Spinal cord (tissue), 10 donors: Measurements from ENCODE around the gene DCLK1. TPM values are rescaled to one million over a fixed set of nuclear protein-coding genes. Genes with fewer than 3 reads are reported as not detected.
"Not testable (repeated sequence)": the region's sequence is repeated elsewhere in the genome, so short reads cannot be mapped to it uniquely, and the experiment has no call there.

Experiments
- DNase-seq, 6 donors: peaks; one replicate each; pipeline versions ENCODE4 v3.0.0 to v3.0.0-alpha.2; 2013 to 2015; ENCODE audit warnings: low spot score in 6 of 6, low read depth in 4 of 6
- H3K27ac ChIP-seq: one replicate; pipeline ENCODE4 v1.5.1; 2013; ENCODE audit warnings: low read depth, low read length, control low read depth
- H3K27me3 ChIP-seq: one replicate; pipeline ENCODE4 v1.6.1; 2013; ENCODE audit warnings: low read length; ENCODE audit not compliant: control insufficient read depth, insufficient read depth
- H3K36me3 ChIP-seq: one replicate; pipeline ENCODE4 v1.6.1; 2013; ENCODE audit warnings: low read length; ENCODE audit not compliant: control insufficient read depth, insufficient read depth
- H3K4me1 ChIP-seq: one replicate; pipeline ENCODE4 v1.6.1; 2013; ENCODE audit warnings: low read length; ENCODE audit not compliant: control insufficient read depth, insufficient read depth
- H3K4me3 ChIP-seq: one replicate; pipeline ENCODE4 v1.5.1; 2013; ENCODE audit warnings: low read depth, low read length, control low read depth
- H3K9me3 ChIP-seq: one replicate; pipeline ENCODE4 v1.6.1; 2013; ENCODE audit warnings: low read length; ENCODE audit not compliant: control insufficient read depth, insufficient read depth
- WGBS: methylation state at CpG from one replicate; pipeline ENCODE4 v1.1.5; 2013; ENCODE audit warnings: missing lambda C conversion rate; ENCODE audit not compliant: insufficient coverage; 5-methylcytosine and 5-hydroxymethylcytosine counted together
- polyA plus RNA-seq, 2 donors: library from polyadenylated mRNA; unstranded; fragments of 120-200 nt; gene quantifications; one replicate each; pipeline ENCODE4 v1.2.1, GENCODE V29; 2013; ENCODE audit not compliant: insufficient read length in 2 of 2
- total RNA-seq, 2 donors: library from RNA; depleted of rRNA in 1 of 2; stranded (reverse); fragments of 120-200 nt in 1 of 2; fragments of >200 nt in 1 of 2; gene quantifications; one replicate each; pipeline versions ENCODE4 v1.2.3 to v1.2.4, GENCODE V29; 2013 to 2014
- donor health status: healthy.

Gene DCLK1
- total and polyA plus RNA-seq, 4 donors, result 112 to 239 (median 143) TPM

GRCh38 chr13:35966951-35967350 lies 164.2 kb downstream of the DCLK1 start:
- 100% methylated on average over 2 of the region's 29 CpGs for WGBS
- H3K27ac ChIP-seq, H3K36me3 ChIP-seq, H3K27me3 ChIP-seq, H3K4me1 ChIP-seq, H3K4me3 ChIP-seq, DNase-seq, H3K9me3 ChIP-seq: not testable (repeated sequence)

GRCh38 chr13:35966024-35966423 lies 165.2 kb downstream of the DCLK1 start:
- no peaks in the 10 kb centered on the region for H3K4me1 ChIP-seq
- H3K27ac ChIP-seq, result no peak overlapping the region
- no peaks in the 10 kb centered on the region for H3K36me3 ChIP-seq
- DNase-seq, result no peak
- no peaks in the 10 kb centered on the region for H3K27me3 ChIP-seq
- H3K9me3 ChIP-seq, result peaks cover 3% of the 10 kb centered on the region
- no CpG with 5 or more reads among the region's 1 CpG for WGBS
- no peak overlapping the region for H3K4me3 ChIP-seq

GRCh38 chr13:35965226-35965927 lies 165.8 kb downstream of the DCLK1 start:
- 57% methylated on average over 4 of the region's 7 CpGs for WGBS
- H3K4me3 ChIP-seq, result no peak overlapping the region
- H3K4me1 ChIP-seq, result no peaks in the 10 kb centered on the region
- no peak overlapping the region for H3K27ac ChIP-seq
- H3K27me3 ChIP-seq, result no peaks in the 10 kb centered on the region
- H3K36me3 ChIP-seq, result no peaks in the 10 kb centered on the region
- peaks cover 3% of the 10 kb centered on the region for H3K9me3 ChIP-seq
- no peak for DNase-seq

- Histone ChIP-seq H3K9me3 (peaks cover 3% of the 10 kb centered on the region), H3K27ac (no peak overlapping the region), H3K27me3 (no peaks in the 10 kb centered on the region), H3K4me1 (no peaks in the 10 kb centered on the region), H3K4me3 (no peak overlapping the region), H3K36me3 (no peaks in the 10 kb centered on the region)
- 64% methylated on average over 2 of the region's 4 CpGs for WGBS
- DNase-seq, result no peak
Observed at GRCh38 chr13:35964863-35965180, 166.4 kb downstream of the DCLK1 start.

GRCh38 chr13:35964011-35964862 lies 166.9 kb downstream of the DCLK1 start:
- H3K27me3 ChIP-seq, result no peaks in the 10 kb centered on the region
- H3K4me1 ChIP-seq, result no peaks in the 10 kb centered on the region
- no peak overlapping the region for H3K27ac ChIP-seq
- no peaks in the 10 kb centered on the region for H3K36me3 ChIP-seq
- DNase-seq, result peak in 2 of 6 donors; percentile 57 to 87
- 77% methylated on average over 4 of the region's 6 CpGs for WGBS
- no peak overlapping the region for H3K4me3 ChIP-seq
- H3K9me3 ChIP-seq, result peaks cover under 1% of the 10 kb centered on the region

GRCh38 chr13:35961461-35962220 lies 169.5 kb downstream of the DCLK1 start:
- Histone ChIP-seq H3K4me3 (no peak overlapping the region), H3K27me3 (no peaks in the 10 kb centered on the region), H3K9me3 (no peaks in the 10 kb centered on the region), H3K27ac (no peak overlapping the region), H3K4me1 (no peaks in the 10 kb centered on the region), H3K36me3 (no peaks in the 10 kb centered on the region)
- WGBS, result no CpG with 5 or more reads among the region's 5 CpGs
- DNase-seq, result peak in 1 of 6 donors; percentile 47

- Histone ChIP-seq H3K4me1 (no peaks in the 10 kb centered on the region), H3K27me3 (no peaks in the 10 kb centered on the region), H3K27ac (no peak overlapping the region), H3K9me3 (no peaks in the 10 kb centered on the region), H3K36me3 (no peaks in the 10 kb centered on the region), H3K4me3 (no peak overlapping the region)
- DNase-seq, result no peak
Observed at GRCh38 chr13:35961002-35961401, 170.2 kb downstream of the DCLK1 start.

- Histone ChIP-seq H3K36me3 (no peaks in the 10 kb centered on the region), H3K27ac (no peak overlapping the region), H3K9me3 (no peaks in the 10 kb centered on the region), H3K27me3 (no peaks in the 10 kb centered on the region), H3K4me3 (no peak overlapping the region), H3K4me1 (no peaks in the 10 kb centered on the region)
- DNase-seq, result no peak
- 77% methylated on average over 2 of the region's 2 CpGs for WGBS
Observed at GRCh38 chr13:35957996-35958395, 173.2 kb downstream of the DCLK1 start.

- Histone ChIP-seq H3K27me3 (no peaks in the 10 kb centered on the region), H3K36me3 (no peaks in the 10 kb centered on the region), H3K4me1 (no peaks in the 10 kb centered on the region), H3K9me3 (no peaks in the 10 kb centered on the region), H3K4me3 (no peak overlapping the region), H3K27ac (no peak overlapping the region)
- WGBS, result no CpG with 5 or more reads among the region's 1 CpG
- no peak for DNase-seq
Observed at GRCh38 chr13:35957241-35957731, 173.9 kb downstream of the DCLK1 start.
